ENCODE results near the gene PRMT2. TPM values are rescaled to one million over a fixed set of nuclear protein-coding genes. Genes with fewer than 3 reads are reported as not detected.

PRMT2 gene
- 45.2 to 55.0 TPM (median 50.6 TPM) in 5 replicates for total RNA-seq (2022; extraction: Qiagen RNA extraction; ENCODE audit: low read depth)

DNA sequence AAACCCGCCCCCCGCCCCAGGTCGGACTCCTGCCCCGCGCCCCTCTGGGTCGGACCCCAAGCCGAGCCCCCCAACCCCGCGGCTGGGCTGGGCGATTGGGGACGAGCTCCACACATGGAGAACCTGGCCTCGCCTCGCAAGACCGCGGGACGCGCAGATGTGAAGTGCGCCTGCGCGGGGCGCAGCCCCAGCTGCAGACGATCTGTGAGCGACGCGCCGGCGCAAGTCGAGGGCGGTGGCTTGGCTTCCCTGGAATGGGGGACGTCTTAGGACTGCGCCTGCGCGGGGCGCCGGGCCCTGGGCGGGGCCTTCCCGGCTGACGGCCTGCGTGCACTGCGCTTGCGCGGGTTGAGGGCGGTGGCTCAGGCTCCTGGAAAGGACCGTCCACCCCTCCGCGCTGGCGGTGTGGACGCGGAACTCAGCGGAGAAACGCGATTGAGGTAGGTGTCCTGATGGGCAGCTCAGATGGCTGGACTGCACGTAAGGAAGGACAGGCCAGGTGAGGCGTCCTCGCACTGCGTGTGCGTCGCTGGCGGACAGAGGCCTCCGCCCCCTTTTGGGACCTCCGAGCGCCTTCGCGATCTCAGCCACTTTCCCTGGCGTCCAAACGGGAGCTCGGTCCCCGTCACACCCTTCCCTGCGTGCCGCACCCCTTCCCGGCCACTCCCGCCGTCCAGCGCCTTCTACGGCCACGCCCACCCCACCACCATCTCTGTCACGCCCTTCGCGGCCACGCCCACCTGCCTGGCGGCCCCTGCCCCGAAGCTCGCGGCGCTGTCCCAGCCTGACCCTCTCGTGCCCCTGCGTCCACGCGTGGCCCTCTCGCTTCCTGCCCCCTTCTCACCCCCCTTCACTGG, at the start of gene PRMT2:
Gene PRMT2 (plus strand): TSS at position 351 of the 857 bp plus-strand sequence. CDS start 1,278 bp downstream, outside the sequence.

DNA sequence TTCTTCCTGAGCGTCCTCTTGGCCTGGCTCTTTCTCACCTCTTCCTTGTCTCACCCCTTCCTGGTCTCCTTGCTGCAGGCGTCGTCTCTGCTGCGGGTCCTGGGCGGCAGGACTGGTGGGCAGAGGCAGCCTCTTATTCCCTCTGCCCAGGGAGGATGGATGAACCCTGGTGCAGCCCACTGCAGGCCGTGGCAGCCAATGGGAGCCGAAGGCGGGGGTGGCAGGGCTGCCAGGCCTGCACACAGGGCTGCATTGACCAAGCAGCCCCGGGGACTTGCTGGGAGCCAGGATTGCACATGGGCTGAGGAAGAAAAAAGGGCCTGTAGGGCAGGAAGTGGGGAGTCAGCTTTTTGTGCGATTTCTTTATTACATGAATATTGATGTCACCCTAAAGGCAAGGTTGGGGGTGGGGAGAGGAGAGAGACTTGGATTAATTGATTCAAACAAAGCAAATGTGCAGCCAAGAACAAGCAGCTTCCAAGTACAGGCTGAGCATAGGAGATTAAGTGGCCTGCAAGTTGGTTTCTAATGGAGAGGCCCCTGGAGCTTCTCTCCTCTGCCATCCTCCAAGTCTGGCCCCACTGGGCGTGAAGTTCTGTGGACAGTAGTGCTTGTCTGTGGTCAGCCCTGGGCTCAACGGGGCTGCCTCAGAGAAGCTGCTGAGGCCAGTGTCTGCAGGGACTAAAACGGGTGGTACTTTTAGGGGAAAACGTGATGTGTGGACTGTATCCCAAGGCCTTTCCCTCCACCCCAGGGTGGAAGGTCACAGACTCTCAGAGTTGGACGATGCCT, 30.3 kb upstream of the PRMT2 start, which contains the start of gene S100B:
Gene S100B (minus strand): TSS at position 108 of the 792 bp plus-strand sequence. CDS start 2,667 bp downstream, outside the sequence.

Other genes with a start within 250 kb of the PRMT2 start
- 8.4 to 13.3 TPM (median 10.9 TPM) in 5 replicates for gene DIP2A, start 176.8 kb upstream of the PRMT2 start, total RNA-seq (2022; extraction: Qiagen RNA extraction; ENCODE audit: low read depth)
- not detected in 5 replicates for gene S100B, start 30.6 kb upstream of the PRMT2 start, total RNA-seq (2022; extraction: Qiagen RNA extraction; ENCODE audit: low read depth)

Measured in A549 treated with RU486 at 1 μM for 4 hours (cell line).